CD4-positive, CD25-positive, alpha-beta regulatory T cell (primary cell): ENCODE data around the gene EFCAB10. TPM values are rescaled to one million over a fixed set of nuclear protein-coding genes. Genes with fewer than 3 reads are reported as not detected.
"Not testable (repeated sequence)": the region's sequence is repeated elsewhere in the genome, so short reads cannot be mapped to it uniquely, and the experiment has no call there.

Experiments used
- ATAC-seq, 2 donors: fragments of 150-1000 bp; cut with Tn5 transposase; one replicate each; pipeline ENCODE4 v1.10.0; 2021; ENCODE audit warnings: low read depth in 2 of 2, moderate number of reproducible peaks in 2 of 2, moderate library complexity in 1 of 2
- DNase-seq, 3 donors: peaks; one replicate each; pipeline versions ENCODE4 v3.0.0 to v3.0.0-alpha.2; 2012 to 2022; ENCODE audit warnings: mixed read lengths in 1 of 3
- H3K27ac ChIP-seq: one replicate; pipeline ENCODE4 v1.7.0; 2013; ENCODE audit warnings: mild to moderate bottlenecking, low read length; ENCODE audit not compliant: insufficient read depth, poor library complexity, severe bottlenecking
- H3K27me3 ChIP-seq: one replicate; pipeline ENCODE4 v1.7.0; 2013; ENCODE audit warnings: low read length; ENCODE audit not compliant: control insufficient read depth, insufficient read depth
- H3K36me3 ChIP-seq: one replicate; pipeline ENCODE4 v1.7.0; 2013; ENCODE audit warnings: mild to moderate bottlenecking, low read length, moderate library complexity; ENCODE audit not compliant: control insufficient read depth, insufficient read depth
- H3K4me1 ChIP-seq: 2 replicates; pipeline ENCODE4 v1.7.0; 2013; ENCODE audit warnings: mild to moderate bottlenecking, low read length; ENCODE audit not compliant: insufficient read depth, control insufficient read depth, poor library complexity, severe bottlenecking
- H3K4me3 ChIP-seq: one replicate; pipeline ENCODE4 v1.7.0; 2013; ENCODE audit warnings: low read depth, mild to moderate bottlenecking, low read length, moderate library complexity
- H3K9me3 ChIP-seq, 2 experiments: 1 replicate in 1 of 2; 2 replicates in 1 of 2; pipeline ENCODE4 v1.7.0; 2013; ENCODE audit warnings: low read length in 2 of 2, mild to moderate bottlenecking in 1 of 2, moderate library complexity in 1 of 2; ENCODE audit not compliant: control insufficient read depth in 2 of 2
- H3K27ac Mint-ChIP-seq, 3 donors: one replicate each; pipeline ENCODE4 v1.8.0; 2020 to 2022; ENCODE audit warnings: mild to moderate bottlenecking in 3 of 3, mixed read lengths in 3 of 3, moderate library complexity in 2 of 3
- H3K27me3 Mint-ChIP-seq: one replicate; pipeline ENCODE4 v1.8.0; 2022; ENCODE audit warnings: mild to moderate bottlenecking, mixed read lengths
- H3K36me3 Mint-ChIP-seq: one replicate; pipeline ENCODE4 v1.8.0; 2020; ENCODE audit warnings: mixed read lengths
- H3K4me1 Mint-ChIP-seq, 4 donors: one replicate each; pipeline ENCODE4 v1.8.0; 2020 to 2022; ENCODE audit warnings: mixed read lengths in 4 of 4, mild to moderate bottlenecking in 1 of 4
- H3K4me3 Mint-ChIP-seq, 4 donors: one replicate each; pipeline ENCODE4 v1.8.0; 2020 to 2022; ENCODE audit warnings: mild to moderate bottlenecking in 4 of 4, mixed read lengths in 4 of 4, moderate library complexity in 3 of 4
- H3K9me3 Mint-ChIP-seq, 7 donors: one replicate each; pipeline ENCODE4 v1.8.0; 2020 to 2022; ENCODE audit warnings: mixed read lengths in 7 of 7, mild to moderate bottlenecking in 3 of 7, moderate library complexity in 2 of 7
- polyA plus RNA-seq, 4 donors: library from polyadenylated mRNA; unstranded; fragments of 300-500 nt; fragmentation: Illumina TruSeq; gene quantifications; one replicate each; pipeline ENCODE4 v1.2.3, GENCODE V29; 2021
- total RNA-seq: library from RNA; stranded (reverse); gene quantifications from one replicate; pipeline ENCODE4 v1.2.3, GENCODE V29; 2022

EFCAB10 gene
- total and polyA plus RNA-seq, 5 donors from 2014 or later = 0.86 TPM; not detected in 4

GRCh38 chr7:105538339-105538738 lies 43.0 kb downstream of the EFCAB10 start:
- H3K9me3 Mint-ChIP-seq = no peaks in the 10 kb centered on the region
- ATAC-seq (no peak), DNase-seq (no peak)
- Histone ChIP-seq H3K27me3 (no peaks in the 10 kb centered on the region), H3K4me3 (no peak overlapping the region), H3K9me3 (no peaks in the 10 kb centered on the region), H3K27ac (no peak overlapping the region), H3K36me3 (peaks cover 55% of the 10 kb centered on the region), H3K4me1 (peaks cover 7% of the 10 kb centered on the region)
- H3K27me3 Mint-ChIP-seq = no peaks in the 10 kb centered on the region
- no peak overlapping the region for H3K27ac Mint-ChIP-seq
- H3K4me1 Mint-ChIP-seq = peaks cover 14 to 42% (median 21%) of the 10 kb centered on the region in 4 donors
- peak overlapping the region in 1 of 4 donors; percentile 32 for H3K4me3 Mint-ChIP-seq
- H3K36me3 Mint-ChIP-seq = peaks cover 26% of the 10 kb centered on the region

GRCh38 chr7:105532709-105533460 lies 48.4 kb downstream of the EFCAB10 start:
- peak overlapping the region in 2 of 3 donors; percentile 83 to 97 for H3K27ac Mint-ChIP-seq
- ATAC-seq (no peak), DNase-seq (no peak)
- H3K9me3 ChIP-seq = no peaks in the 10 kb centered on the region
- no peaks in the 10 kb centered on the region for H3K27me3 Mint-ChIP-seq
- H3K36me3 ChIP-seq = peaks cover 11% of the 10 kb centered on the region
- peaks cover 7% of the 10 kb centered on the region for H3K36me3 Mint-ChIP-seq
- H3K4me1 ChIP-seq = peaks cover 26% of the 10 kb centered on the region
- H3K27ac ChIP-seq = peak overlapping the region; percentile 87
- H3K4me3 ChIP-seq = peak overlapping the region; percentile 97
- peak overlapping the region; percentile 90 to 94 (median 94) for H3K4me3 Mint-ChIP-seq
- no peaks in the 10 kb centered on the region for H3K9me3 Mint-ChIP-seq
- H3K4me1 Mint-ChIP-seq = peaks cover 18 to 60% (median 29%) of the 10 kb centered on the region in 4 donors
- no peaks in the 10 kb centered on the region for H3K27me3 ChIP-seq

GRCh38 chr7:105531792-105532671 lies 49.3 kb downstream of the EFCAB10 start, which contains the start of gene RINT1:
Gene RINT1 (plus strand): TSS chr7:105532201. CDS start chr7:105532316, 115 bp downstream.
- Histone ChIP-seq H3K4me3 (peak within 1 kb of the TSS; percentile 97), H3K27me3 (no peaks in the 10 kb centered on the region), H3K4me1 (peaks cover 26% of the 10 kb centered on the region), H3K27ac (peak within 1 kb of the TSS; percentile 87), H3K36me3 (peaks cover 11% of the 10 kb centered on the region), H3K9me3 (no peaks in the 10 kb centered on the region)
- H3K9me3 Mint-ChIP-seq = no peaks in the 10 kb centered on the region
- ATAC-seq (peak; percentile 99), DNase-seq (peak; percentile 79 to 93 (median 87))
- H3K4me3 Mint-ChIP-seq = peak within 1 kb of the TSS; percentile 90 to 94 (median 94)
- peak within 1 kb of the TSS; percentile 83 to 97 (median 85) for H3K27ac Mint-ChIP-seq
- H3K4me1 Mint-ChIP-seq = peaks cover 18 to 60% (median 29%) of the 10 kb centered on the region in 4 donors
- H3K27me3 Mint-ChIP-seq = no peaks in the 10 kb centered on the region
- peaks cover 7% of the 10 kb centered on the region for H3K36me3 Mint-ChIP-seq

- Mint-ChIP-seq H3K27me3 (no peaks in the 10 kb centered on the region), H3K9me3 (no peaks in the 10 kb centered on the region), H3K27ac (peak overlapping the region in 1 of 3 donors; percentile 79), H3K4me1 (peaks cover 14 to 50% (median 27%) of the 10 kb centered on the region in 4 donors), H3K36me3 (peaks cover 4% of the 10 kb centered on the region), H3K4me3 (peak overlapping the region in 3 of 4 donors; percentile 39 to 65 (median 46))
- ATAC-seq = no peak
- Histone ChIP-seq H3K9me3 (no peaks in the 10 kb centered on the region), H3K36me3 (peaks cover 2% of the 10 kb centered on the region), H3K4me3 (no peak overlapping the region), H3K4me1 (peaks cover 26% of the 10 kb centered on the region), H3K27me3 (no peaks in the 10 kb centered on the region), H3K27ac (no peak overlapping the region)
- DNase-seq = no peak
Measured at GRCh38 chr7:105530546-105530945, 50.7 kb downstream of the EFCAB10 start.

- no peaks in the 10 kb centered on the region for H3K27me3 ChIP-seq
- no peaks in the 10 kb centered on the region for H3K27me3 Mint-ChIP-seq
- no peak overlapping the region for H3K27ac ChIP-seq
- H3K4me3 ChIP-seq = no peak overlapping the region
- no peak for ATAC-seq
- peaks cover 26% of the 10 kb centered on the region for H3K4me1 ChIP-seq
- no peak for DNase-seq
- peak overlapping the region in 1 of 3 donors; percentile 67 for H3K27ac Mint-ChIP-seq
- peak overlapping the region in 3 of 4 donors; percentile 39 to 65 (median 46) for H3K4me3 Mint-ChIP-seq
- H3K9me3 Mint-ChIP-seq = no peaks in the 10 kb centered on the region
- peaks cover 14 to 46% (median 25%) of the 10 kb centered on the region in 4 donors for H3K4me1 Mint-ChIP-seq
- H3K36me3 Mint-ChIP-seq = peaks cover 4% of the 10 kb centered on the region
- H3K36me3 ChIP-seq = no peaks in the 10 kb centered on the region
- H3K9me3 ChIP-seq = no peaks in the 10 kb centered on the region
Measured at GRCh38 chr7:105530126-105530525, 51.2 kb downstream of the EFCAB10 start.

- H3K9me3 Mint-ChIP-seq, H3K4me3 ChIP-seq, H3K27ac ChIP-seq, H3K27ac Mint-ChIP-seq, H3K27me3 Mint-ChIP-seq, H3K36me3 ChIP-seq, DNase-seq, H3K27me3 ChIP-seq, ATAC-seq, H3K36me3 Mint-ChIP-seq, H3K9me3 ChIP-seq: not testable (repeated sequence)
- H3K4me1 ChIP-seq = peaks cover 13% of the 10 kb centered on the region
- Mint-ChIP-seq H3K4me3 (peak overlapping the region in 1 of 4 donors; percentile 45), H3K4me1 (peaks cover 5 to 28% (median 16%) of the 10 kb centered on the region in 4 donors)
Measured at GRCh38 chr7:105527737-105528136, 53.6 kb downstream of the EFCAB10 start.

GRCh38 chr7:105524840-105525239 lies 56.5 kb downstream of the EFCAB10 start:
- Histone ChIP-seq H3K27me3 (no peaks in the 10 kb centered on the region), H3K4me1 (peaks cover 14% of the 10 kb centered on the region), H3K27ac (no peak overlapping the region), H3K9me3 (no peaks in the 10 kb centered on the region), H3K36me3 (no peaks in the 10 kb centered on the region), H3K4me3 (no peak overlapping the region)
- Mint-ChIP-seq H3K9me3 (no peaks in the 10 kb centered on the region), H3K27ac (no peak overlapping the region), H3K27me3 (no peaks in the 10 kb centered on the region), H3K4me3 (peak overlapping the region in 3 of 4 donors; percentile 22 to 74 (median 70)), H3K4me1 (peaks cover 0 to 20% (median 11%) of the 10 kb centered on the region in 4 donors), H3K36me3 (peaks cover under 1% of the 10 kb centered on the region)
- DNase-seq (no peak), ATAC-seq (no peak)
